A673 (cell line): ENCODE data around the gene HOXD4. TPM values are rescaled to one million over a fixed set of nuclear protein-coding genes. Genes with fewer than 3 reads are reported as not detected.

Experiments used
- BruUV-seq: library from RNA; stranded (reverse); fragments of 400-500 nt; replicated peaks from 2 replicates; lab custom pipeline; 2021; lab: Mats Ljungman, UMichigan
- CTCF ChIA-PET: fragments of 300-600 bp; sonication (Branson Sonifier 250); formaldehyde crosslinking; loops from one replicate; lab custom pipeline; 2022; ENCODE audit warnings: antibody characterized with exemption; lab: Charles Lee
- POLR2A ChIA-PET: fragments of 300-600 bp; sonication (Branson Sonifier 250); formaldehyde crosslinking; loops from one replicate; lab custom pipeline; 2022; ENCODE audit warnings: antibody characterized with exemption; ENCODE audit not compliant: low non-redundant PET; lab: Charles Lee
- DNase-seq: peaks from one replicate; pipeline ENCODE4 v3.0.0-alpha.2; 2015; ENCODE audit warnings: low spot score
- H3K27ac ChIP-seq: fragments of 200-600 bp; sonication (generic); 2 replicates; pipeline ENCODE4 v1.5.1; 2016; ENCODE audit warnings: mixed run types, low read depth, mild to moderate bottlenecking, mixed read lengths, antibody characterized with exemption, low read length; ENCODE audit not compliant: poor library complexity, severe bottlenecking
- H3K27me3 ChIP-seq: fragments of 200-600 bp; sonication (generic); replicated peaks from 2 replicates; pipeline ENCODE4 v1.6.1; 2017; ENCODE audit warnings: mixed run types, low read depth, mild to moderate bottlenecking, mixed read lengths, antibody characterized with exemption, low read length; ENCODE audit not compliant: insufficient read depth, poor library complexity
- H3K36me3 ChIP-seq: fragments of 200-600 bp; sonication (generic); 2 replicates; pipeline ENCODE4 v1.6.1; 2016; ENCODE audit warnings: mixed run types, mild to moderate bottlenecking, mixed read lengths, antibody characterized with exemption, low read length; ENCODE audit not compliant: insufficient read depth, poor library complexity, severe bottlenecking
- H3K4me1 ChIP-seq: fragments of 200-600 bp; sonication (generic); 2 replicates; pipeline ENCODE4 v1.6.1; 2017; ENCODE audit warnings: mixed run types, mild to moderate bottlenecking, mixed read lengths, antibody characterized with exemption, low read length; ENCODE audit not compliant: insufficient read depth, poor library complexity, severe bottlenecking
- H3K4me3 ChIP-seq: fragments of 200-600 bp; sonication (generic); 2 replicates; pipeline ENCODE4 v1.5.1; 2016; ENCODE audit warnings: low read depth, mixed run types, mild to moderate bottlenecking, mixed read lengths, low read length; ENCODE audit not compliant: poor library complexity, severe bottlenecking
- H3K9me3 ChIP-seq: fragments of 200-600 bp; sonication (generic); 2 replicates; pipeline ENCODE4 v1.6.1; 2016; ENCODE audit warnings: mixed run types, low read depth, mild to moderate bottlenecking, mixed read lengths, antibody characterized with exemption, low read length; ENCODE audit not compliant: poor library complexity, severe bottlenecking
- CTCF ChIP-seq: fragments of 300-800, 200-600 bp; sonication (generic); conservative IDR thresholded peaks from 2 replicates; pipeline ENCODE4 v1.5.1; 2017; ENCODE audit warnings: low read depth, mild to moderate bottlenecking, antibody characterized with exemption, low read length, moderate library complexity, mixed read lengths
- EZH2 ChIP-seq: fragments of 200-600 bp; sonication (generic); IDR thresholded peaks from 2 replicates; pipeline ENCODE4 v1.6.1; 2017; ENCODE audit warnings: borderline replicate concordance, low read depth, mild to moderate bottlenecking, mixed read lengths, antibody characterized with exemption, low read length; ENCODE audit not compliant: poor library complexity, severe bottlenecking
- intact Hi-C: fragments of 100-400 bp; cut with micrococcal nuclease; formaldehyde crosslinking; loops from one replicate; pipeline ENCODE4 v1.10.0; 2022; ENCODE audit not compliant: unreplicated experiment
- total RNA-seq: library from RNA; stranded (reverse); gene quantifications from 2 replicates; pipeline ENCODE4 v1.2.3, GENCODE V29; 2021

HOXD4 gene
- total RNA-seq, 1 experiment from 2014 or later = 30.8 TPM

- TF ChIP-seq CTCF (no peak), EZH2 (no peak)
- DNase-seq = no peak
- ChIA-PET CTCF (no interaction called here), POLR2A (interaction anchor here (0.6 kb wide), 1 partner anchor 311 kb away, joined by 8 read pairs; no protein-coding TSS in a partner anchor)
- Histone ChIP-seq H3K36me3 (peaks cover 72% of the 10 kb centered on the region), H3K9me3 (no peaks in the 10 kb centered on the region), H3K27me3 (no peaks in the 10 kb centered on the region), H3K27ac (no peak overlapping the region), H3K4me1 (peaks cover 44% of the 10 kb centered on the region), H3K4me3 (no peak overlapping the region)
- intact Hi-C loops = no loop called here
- BruUV-seq = no TSS peak
These were observed 5.2 kb upstream of the HOXD4 start for GRCh38 chr2:176146101-176146500.

GRCh38 chr2:176146645-176147044 is 4.7 kb upstream of the HOXD4 start:
- BruUV-seq = no TSS peak
- Histone ChIP-seq H3K4me1 (peaks cover 39% of the 10 kb centered on the region), H3K36me3 (peaks cover 76% of the 10 kb centered on the region), H3K27ac (no peak overlapping the region), H3K9me3 (no peaks in the 10 kb centered on the region), H3K4me3 (no peak overlapping the region), H3K27me3 (no peaks in the 10 kb centered on the region)
- no peak for DNase-seq
- TF ChIP-seq EZH2 = no peak
- no peak for TF ChIP-seq CTCF
- intact Hi-C loops = no loop called here
- ChIA-PET CTCF (no interaction called here), POLR2A (no interaction called here)

- Histone ChIP-seq H3K4me3 (no peak overlapping the region), H3K27ac (no peak overlapping the region), H3K4me1 (peaks cover 35% of the 10 kb centered on the region), H3K36me3 (peaks cover 78% of the 10 kb centered on the region), H3K27me3 (no peaks in the 10 kb centered on the region), H3K9me3 (no peaks in the 10 kb centered on the region)
- ChIA-PET CTCF (no interaction called here), POLR2A (no interaction called here)
- no peak for DNase-seq
- TF ChIP-seq EZH2 = no peak
- TF ChIP-seq CTCF = no peak
- intact Hi-C loops = no loop called here
- no TSS peak for BruUV-seq
These were observed 4.0 kb upstream of the HOXD4 start for GRCh38 chr2:176147210-176147799.
